ENCODE measurements around the gene CAPS2. TPM values are rescaled to one million over a fixed set of nuclear protein-coding genes. Genes with fewer than 3 reads are reported as not detected.

CAPS2 gene
- polyA plus RNA-seq, 1 donor from 2014 or later: 2.1 TPM

DNA sequence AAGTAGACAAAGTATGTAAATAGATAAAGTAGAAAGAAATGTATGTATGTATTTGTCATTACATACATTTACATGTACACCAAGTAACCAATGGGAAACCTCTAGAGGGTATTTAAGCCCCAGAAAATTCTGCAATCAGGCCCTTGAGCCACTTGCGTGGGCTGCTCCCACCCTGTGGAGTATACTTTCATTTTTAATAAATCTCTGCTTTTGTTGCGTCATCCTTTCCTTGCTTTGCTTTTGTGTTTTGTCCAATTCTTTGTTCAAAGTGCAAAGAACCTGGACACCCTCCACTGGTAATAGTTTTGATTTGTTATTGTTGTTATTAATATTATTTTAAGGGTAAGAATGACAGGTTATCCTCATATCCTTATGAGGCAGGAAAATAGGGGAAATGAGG lies 21.8 kb downstream of the CAPS2 start:
- no peaks in the 10 kb centered on the region for H3K79me2 ChIP-seq (replicated peaks; ENCODE audit: insufficient read depth, low read length)
- H3K9me3 ChIP-seq (ENCODE audit: low read length): no peaks in the 10 kb centered on the region
- H3K4me2 ChIP-seq (ENCODE audit: low read length): no peak overlapping the region
- H3F3A ChIP-seq (ENCODE audit: insufficient read depth, low read length, poor library complexity, severe bottlenecking): no peaks in the 10 kb centered on the region
- no peaks in the 10 kb centered on the region for H4K20me1 ChIP-seq (ENCODE audit: insufficient read depth)
- no peak overlapping the region for H2AFZ ChIP-seq (ENCODE audit: low read depth, low read length)
- H3K36me3 ChIP-seq (ENCODE audit: insufficient read depth, low read length): no peaks in the 10 kb centered on the region
- no peak overlapping the region for H3K4me3 ChIP-seq (ENCODE audit: low read length)
- TF ChIP-seq SMC3 (conservative IDR thresholded peaks at IDR 0.05; ENCODE audit: poor library complexity): no peak
- TF ChIP-seq EZH2 (IDR thresholded peaks at IDR 0.05; ENCODE audit: borderline replicate concordance, insufficient read depth, low read length, poor library complexity, severe bottlenecking): no peak
- H3K9me2 ChIP-seq (ENCODE audit: insufficient read depth, low read length): no peaks in the 10 kb centered on the region
- H3K27ac ChIP-seq (ENCODE audit: low read length): no peak overlapping the region
- no peak overlapping the region for H3K9ac ChIP-seq (ENCODE audit: low read length)
- no peaks in the 10 kb centered on the region for H3K27me3 ChIP-seq (ENCODE audit: insufficient read depth, low read depth, low read length)

- Histone ChIP-seq H2AFZ (ENCODE audit: low read depth, low read length) (no peak overlapping the region), H3K27ac (ENCODE audit: low read length) (no peak overlapping the region), H3K36me3 (ENCODE audit: insufficient read depth, low read length) (no peaks in the 10 kb centered on the region), H3K4me2 (ENCODE audit: low read length) (no peak overlapping the region), H3K9me2 (ENCODE audit: insufficient read depth, low read length) (no peaks in the 10 kb centered on the region), H3K79me2 (replicated peaks; ENCODE audit: insufficient read depth, low read length) (no peaks in the 10 kb centered on the region), H3K27me3 (ENCODE audit: insufficient read depth, low read depth, low read length) (no peaks in the 10 kb centered on the region), H3K9ac (ENCODE audit: low read length) (no peak overlapping the region), H3F3A (ENCODE audit: insufficient read depth, low read length, poor library complexity, severe bottlenecking) (no peaks in the 10 kb centered on the region), H3K9me3 (ENCODE audit: low read length) (no peaks in the 10 kb centered on the region), H3K4me3 (ENCODE audit: low read length) (no peak overlapping the region), H4K20me1 (ENCODE audit: insufficient read depth) (no peaks in the 10 kb centered on the region)
- TF ChIP-seq, protein P1, sequence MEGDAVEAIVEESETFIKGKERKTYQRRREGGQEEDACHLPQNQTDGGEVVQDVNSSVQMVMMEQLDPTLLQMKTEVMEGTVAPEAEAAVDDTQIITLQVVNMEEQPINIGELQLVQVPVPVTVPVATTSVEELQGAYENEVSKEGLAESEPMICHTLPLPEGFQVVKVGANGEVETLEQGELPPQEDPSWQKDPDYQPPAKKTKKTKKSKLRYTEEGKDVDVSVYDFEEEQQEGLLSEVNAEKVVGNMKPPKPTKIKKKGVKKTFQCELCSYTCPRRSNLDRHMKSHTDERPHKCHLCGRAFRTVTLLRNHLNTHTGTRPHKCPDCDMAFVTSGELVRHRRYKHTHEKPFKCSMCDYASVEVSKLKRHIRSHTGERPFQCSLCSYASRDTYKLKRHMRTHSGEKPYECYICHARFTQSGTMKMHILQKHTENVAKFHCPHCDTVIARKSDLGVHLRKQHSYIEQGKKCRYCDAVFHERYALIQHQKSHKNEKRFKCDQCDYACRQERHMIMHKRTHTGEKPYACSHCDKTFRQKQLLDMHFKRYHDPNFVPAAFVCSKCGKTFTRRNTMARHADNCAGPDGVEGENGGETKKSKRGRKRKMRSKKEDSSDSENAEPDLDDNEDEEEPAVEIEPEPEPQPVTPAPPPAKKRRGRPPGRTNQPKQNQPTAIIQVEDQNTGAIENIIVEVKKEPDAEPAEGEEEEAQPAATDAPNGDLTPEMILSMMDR (IDR thresholded peaks at IDR 0.05; ENCODE audit: poor library complexity, severe bottlenecking): no peak
- TF ChIP-seq TAF1 (IDR thresholded peaks at IDR 0.05; ENCODE audit: low read depth) (no peak), RAD21 (conservative IDR thresholded peaks at IDR 0.05) (no peak), EP300 (conservative IDR thresholded peaks at IDR 0.05; ENCODE audit: poor library complexity, severe bottlenecking) (no peak), SMC3 (conservative IDR thresholded peaks at IDR 0.05; ENCODE audit: poor library complexity) (no peak), EZH2 (IDR thresholded peaks at IDR 0.05; ENCODE audit: borderline replicate concordance, insufficient read depth, low read length, poor library complexity, severe bottlenecking) (no peak), MXI1 (conservative IDR thresholded peaks at IDR 0.05; ENCODE audit: poor library complexity, severe bottlenecking) (no peak), POLR2AphosphoS5 (IDR thresholded peaks at IDR 0.05) (no peak)
- TF ChIP-seq, protein P2, sequence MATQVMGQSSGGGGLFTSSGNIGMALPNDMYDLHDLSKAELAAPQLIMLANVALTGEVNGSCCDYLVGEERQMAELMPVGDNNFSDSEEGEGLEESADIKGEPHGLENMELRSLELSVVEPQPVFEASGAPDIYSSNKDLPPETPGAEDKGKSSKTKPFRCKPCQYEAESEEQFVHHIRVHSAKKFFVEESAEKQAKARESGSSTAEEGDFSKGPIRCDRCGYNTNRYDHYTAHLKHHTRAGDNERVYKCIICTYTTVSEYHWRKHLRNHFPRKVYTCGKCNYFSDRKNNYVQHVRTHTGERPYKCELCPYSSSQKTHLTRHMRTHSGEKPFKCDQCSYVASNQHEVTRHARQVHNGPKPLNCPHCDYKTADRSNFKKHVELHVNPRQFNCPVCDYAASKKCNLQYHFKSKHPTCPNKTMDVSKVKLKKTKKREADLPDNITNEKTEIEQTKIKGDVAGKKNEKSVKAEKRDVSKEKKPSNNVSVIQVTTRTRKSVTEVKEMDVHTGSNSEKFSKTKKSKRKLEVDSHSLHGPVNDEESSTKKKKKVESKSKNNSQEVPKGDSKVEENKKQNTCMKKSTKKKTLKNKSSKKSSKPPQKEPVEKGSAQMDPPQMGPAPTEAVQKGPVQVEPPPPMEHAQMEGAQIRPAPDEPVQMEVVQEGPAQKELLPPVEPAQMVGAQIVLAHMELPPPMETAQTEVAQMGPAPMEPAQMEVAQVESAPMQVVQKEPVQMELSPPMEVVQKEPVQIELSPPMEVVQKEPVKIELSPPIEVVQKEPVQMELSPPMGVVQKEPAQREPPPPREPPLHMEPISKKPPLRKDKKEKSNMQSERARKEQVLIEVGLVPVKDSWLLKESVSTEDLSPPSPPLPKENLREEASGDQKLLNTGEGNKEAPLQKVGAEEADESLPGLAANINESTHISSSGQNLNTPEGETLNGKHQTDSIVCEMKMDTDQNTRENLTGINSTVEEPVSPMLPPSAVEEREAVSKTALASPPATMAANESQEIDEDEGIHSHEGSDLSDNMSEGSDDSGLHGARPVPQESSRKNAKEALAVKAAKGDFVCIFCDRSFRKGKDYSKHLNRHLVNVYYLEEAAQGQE (IDR thresholded peaks at IDR 0.05; ENCODE audit: borderline replicate concordance): no peak
Observed at GRCh38 chr12:75305412-75306332, 24.5 kb downstream of the CAPS2 start.

Data from neural cell (in vitro differentiated cells).